GM12878 (cell line): Measurements from ENCODE around the gene NEGR1.

Experiments
- BRCA1 ChIP-seq: IDR thresholded peaks from 2 replicates; pipeline ENCODE4 v1.6.1; 2011; ENCODE audit warnings: low read depth, low read length, improper control_type of control experiment
- HDAC2 ChIP-seq: fragments of 200-600 bp; sonication (generic); IDR thresholded peaks from 2 replicates; pipeline ENCODE4 v1.6.1; 2017
- POLR2A ChIP-seq: IDR thresholded peaks from 2 replicates; pipeline ENCODE4 v1.6.1; 2011; ENCODE audit warnings: low read depth, mild to moderate bottlenecking, low read length

GRCh38 chr1:72018562-72018961 lies 263.8 kb downstream of the NEGR1 start:
- no peak for TF ChIP-seq POLR2A
- no peak for TF ChIP-seq HDAC2
- TF ChIP-seq BRCA1 = no peak
